ENCODE measurements around the gene SLC22A5. TPM values are rescaled to one million over a fixed set of nuclear protein-coding genes. Genes with fewer than 3 reads are reported as not detected.

The SLC22A5 gene
- polyA plus RNA-seq, 3 donors, result 45.1 to 50.9 (median 49.4) TPM

GRCh38 chr5:132355140-132355765 is 14.3 kb upstream of the SLC22A5 start:
- no peak for DNase-seq (ENCODE audit: extremely low read depth in 1 of 11, low read depth in 9 of 11, low spot score in 4 of 11)

DNA sequence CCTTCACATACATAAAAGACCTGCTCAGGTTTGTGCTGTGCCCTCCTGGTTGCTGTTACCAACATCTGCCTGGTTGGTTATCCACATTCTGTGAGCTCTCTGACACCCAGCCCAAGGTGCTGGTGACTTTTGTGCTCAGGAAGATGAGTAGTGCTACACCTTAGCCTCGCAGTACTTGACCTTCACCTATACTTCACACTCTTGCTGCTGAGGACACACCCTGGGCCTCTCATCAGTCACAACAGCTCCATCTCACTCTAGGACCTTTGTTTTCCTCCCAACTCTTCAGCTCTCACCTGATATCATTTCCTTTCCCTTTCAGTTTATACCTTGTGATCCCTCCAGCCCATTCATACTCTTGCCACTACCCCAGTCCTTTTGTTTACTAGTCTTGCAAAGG is 10.7 kb upstream of the SLC22A5 start:
- no peak for DNase-seq (ENCODE audit: extremely low read depth in 1 of 11, low read depth in 9 of 11, low spot score in 4 of 11)

DNA sequence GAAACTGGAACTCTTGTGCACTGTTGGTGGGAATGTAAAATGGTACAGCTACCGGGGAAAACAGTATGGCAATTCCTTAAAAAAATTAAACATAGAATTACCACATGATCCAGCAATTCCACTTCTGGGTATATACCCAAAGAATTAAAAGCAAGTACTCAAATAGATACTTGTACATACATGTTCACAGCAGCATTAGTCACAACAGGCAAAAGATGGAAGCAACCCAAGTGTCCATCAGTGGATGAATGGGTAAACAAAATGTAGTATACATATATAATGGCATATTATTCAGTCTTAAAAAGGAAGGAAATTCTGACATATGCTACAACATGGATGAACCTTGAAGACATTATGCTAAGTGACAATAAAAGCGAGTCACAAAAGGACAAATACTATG is 7.4 kb upstream of the SLC22A5 start:
- DNase-seq (ENCODE audit: extremely low read depth in 1 of 11, low read depth in 9 of 11, low spot score in 4 of 11), result no peak

DNA sequence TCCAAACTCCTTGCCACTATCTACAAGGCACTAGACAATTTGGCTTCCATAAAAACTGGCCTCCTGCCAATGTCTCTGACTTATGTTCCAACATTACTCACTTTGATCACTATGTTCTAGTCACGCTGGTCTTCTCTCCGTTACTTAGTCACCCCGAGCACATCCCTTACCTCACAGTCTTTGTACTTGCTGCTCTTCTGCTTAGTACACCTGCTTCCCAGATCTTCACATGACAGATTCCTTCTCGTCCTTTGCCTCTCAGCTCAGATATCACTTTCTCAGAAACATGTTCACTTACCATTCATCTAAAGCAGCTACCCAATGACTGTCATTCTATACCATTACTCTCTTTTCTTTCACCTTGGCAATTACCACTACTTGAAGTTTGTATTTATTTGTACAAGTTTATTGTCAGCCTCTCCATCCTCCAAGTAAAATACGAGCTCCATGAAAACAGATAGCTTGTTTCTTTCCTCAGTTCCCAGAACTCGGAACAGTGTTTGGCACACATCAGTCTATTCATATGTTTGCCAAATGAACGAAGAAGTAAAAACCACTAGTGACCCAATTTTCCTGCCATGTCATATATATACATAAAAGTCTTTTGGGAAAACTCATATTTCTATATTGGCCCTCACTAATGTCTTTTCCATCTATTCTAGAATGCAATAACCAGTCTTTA is 5.9 kb upstream of the SLC22A5 start:
- DNase-seq (ENCODE audit: extremely low read depth in 1 of 11, low read depth in 9 of 11, low spot score in 4 of 11), result no peak

- DNase-seq (ENCODE audit: extremely low read depth in 1 of 11, low read depth in 9 of 11, low spot score in 4 of 11), result no peak
Observed at GRCh38 chr5:132364319-132364718, 5.2 kb upstream of the SLC22A5 start.

DNA sequence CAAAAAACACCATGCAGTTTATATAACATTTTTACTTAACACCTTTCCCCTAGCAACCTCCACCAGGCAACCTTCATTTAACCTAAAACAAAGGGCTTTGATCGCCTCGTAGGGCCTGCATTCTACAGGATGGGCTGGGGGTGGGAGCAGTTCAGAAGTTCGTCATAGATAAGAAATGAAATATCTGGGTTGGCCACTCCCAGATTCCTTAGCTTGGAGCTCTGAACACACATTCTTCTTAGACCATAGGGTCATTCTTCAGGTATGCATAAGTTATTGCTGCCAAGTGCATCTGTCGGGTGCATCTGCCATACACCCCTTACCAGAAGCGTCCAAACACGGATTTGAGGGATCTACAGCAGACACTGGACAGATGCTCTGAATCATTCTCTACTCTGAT is 4.3 kb upstream of the SLC22A5 start:
- no peak for DNase-seq (ENCODE audit: extremely low read depth in 1 of 11, low read depth in 9 of 11, low spot score in 4 of 11)

DNA sequence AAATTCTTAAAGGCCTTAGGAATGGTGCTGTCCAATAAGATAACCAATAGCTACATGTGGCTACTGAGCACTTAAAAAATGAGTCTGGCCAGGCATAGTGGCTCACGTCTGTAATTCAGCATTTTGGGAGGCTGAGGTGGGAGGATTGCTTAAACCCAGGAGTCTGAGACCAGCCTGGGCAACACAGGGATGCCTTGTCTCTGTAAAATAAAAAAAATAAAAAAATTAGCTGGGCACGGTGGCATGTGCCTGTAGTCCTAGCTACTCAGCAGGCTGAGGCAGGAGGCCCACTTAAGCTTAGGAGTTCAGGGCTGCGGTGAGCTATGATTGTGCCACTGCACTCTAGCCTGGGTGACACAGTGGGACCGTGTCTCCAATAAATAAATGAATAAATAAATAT is 1.3 kb upstream of the SLC22A5 start:
- no peak for DNase-seq (ENCODE audit: extremely low read depth in 1 of 11, low read depth in 9 of 11, low spot score in 4 of 11)

DNA sequence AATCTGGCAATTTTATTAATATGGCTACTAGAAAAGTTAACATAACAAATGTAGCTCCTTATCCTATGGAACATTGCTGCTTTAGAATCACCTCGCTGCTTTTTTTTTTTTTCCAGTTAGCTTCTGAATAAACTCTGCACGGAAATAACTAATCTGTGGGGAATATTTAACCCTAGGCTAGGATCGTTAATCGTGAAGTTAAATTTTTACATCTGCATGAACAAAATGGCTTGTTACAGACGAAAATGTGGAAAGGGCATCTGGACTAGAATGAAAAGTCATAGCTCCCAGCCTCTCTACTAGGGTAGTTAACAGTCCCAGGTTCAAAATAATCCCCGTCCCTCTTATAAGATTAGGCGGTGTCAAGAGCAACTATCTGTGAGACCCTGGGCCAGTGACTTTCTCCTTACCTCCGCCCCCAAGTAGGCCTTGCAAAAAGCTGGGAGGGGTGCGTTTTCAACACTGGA is 470 bp upstream of the SLC22A5 start:
- peak in 5 of 11 donors; percentile 30 to 70 (median 56) for DNase-seq (ENCODE audit: extremely low read depth in 1 of 11, low read depth in 9 of 11, low spot score in 4 of 11)

- no peak for DNase-seq (ENCODE audit: extremely low read depth in 1 of 11, low read depth in 9 of 11, low spot score in 4 of 11)
Observed at GRCh38 chr5:132370181-132370970, 866 bp downstream of the SLC22A5 start.

DNA sequence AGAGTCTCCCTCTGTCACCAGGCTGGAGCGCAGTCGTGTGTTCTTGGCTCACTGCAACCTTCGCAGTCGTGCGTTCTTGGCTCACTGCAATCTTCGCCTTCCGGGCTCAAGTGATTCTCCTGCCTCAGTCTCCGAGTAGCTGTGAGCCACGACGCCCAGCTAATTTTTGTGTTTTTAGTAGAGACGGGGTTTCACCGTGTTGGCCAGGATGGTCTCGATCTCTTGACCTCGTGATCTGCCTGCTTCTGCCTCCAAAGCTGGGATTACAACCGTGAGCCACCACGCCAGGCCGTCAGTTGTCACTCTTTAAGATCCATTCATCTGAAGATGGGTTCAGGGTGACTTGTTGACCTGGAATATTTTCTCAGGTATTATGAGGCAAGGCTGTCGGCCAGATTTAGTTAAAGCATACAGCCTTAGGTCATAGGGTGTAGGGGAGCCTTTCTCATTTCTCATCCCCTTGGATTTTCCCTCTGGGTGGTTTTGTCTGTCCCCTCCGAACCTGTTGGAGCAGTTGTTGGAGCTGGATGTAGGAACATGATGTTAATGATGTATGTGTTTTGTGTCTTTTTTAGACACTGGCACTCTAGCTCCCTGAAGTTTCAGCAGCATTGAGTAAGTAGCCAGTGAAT is 1.6 kb downstream of the SLC22A5 start:
- DNase-seq (ENCODE audit: extremely low read depth in 1 of 11, low read depth in 9 of 11, low spot score in 4 of 11), result no peak

DNA sequence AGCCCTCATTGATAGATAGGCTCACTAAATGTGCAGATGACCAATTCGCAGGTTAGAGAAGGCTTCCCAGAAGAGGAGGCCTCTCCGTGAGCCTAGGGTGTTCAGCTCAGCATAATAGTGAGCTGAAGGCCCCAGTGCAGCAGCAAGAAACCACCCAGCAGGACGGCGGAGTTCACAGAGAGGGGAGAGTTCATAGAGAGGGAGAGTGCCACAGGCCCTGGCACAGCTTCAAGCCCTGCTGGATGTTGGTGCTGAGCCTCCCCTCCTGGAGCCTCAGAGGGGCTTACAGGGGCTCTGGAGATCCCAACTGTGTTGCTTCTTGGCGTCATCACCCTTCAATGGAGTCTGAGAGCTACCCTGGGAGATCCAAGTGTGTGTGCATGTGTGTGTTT is 2.1 kb downstream of the SLC22A5 start:
- DNase-seq (ENCODE audit: extremely low read depth in 1 of 11, low read depth in 9 of 11, low spot score in 4 of 11), result no peak

DNA sequence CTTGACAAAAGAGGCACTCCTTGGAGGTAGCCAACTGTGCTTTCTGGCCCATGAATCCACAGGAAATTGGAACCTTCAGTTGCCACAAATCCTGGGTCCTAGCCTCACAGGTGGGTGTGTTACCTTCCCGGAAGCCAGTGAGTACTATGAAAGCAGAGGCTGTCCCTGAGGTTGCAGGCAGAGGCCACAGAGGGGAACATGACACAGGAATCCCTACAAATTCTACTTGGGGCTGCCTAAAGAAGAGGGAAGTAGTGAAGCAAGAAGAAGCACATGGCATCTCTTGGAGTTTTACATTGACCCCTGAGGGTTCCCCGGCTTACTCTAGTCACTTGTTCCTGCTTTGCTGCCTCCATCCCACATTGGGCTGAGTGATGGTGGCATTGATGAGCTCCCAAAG is 2.6 kb downstream of the SLC22A5 start:
- no peak for DNase-seq (ENCODE audit: extremely low read depth in 1 of 11, low read depth in 9 of 11, low spot score in 4 of 11)

DNA sequence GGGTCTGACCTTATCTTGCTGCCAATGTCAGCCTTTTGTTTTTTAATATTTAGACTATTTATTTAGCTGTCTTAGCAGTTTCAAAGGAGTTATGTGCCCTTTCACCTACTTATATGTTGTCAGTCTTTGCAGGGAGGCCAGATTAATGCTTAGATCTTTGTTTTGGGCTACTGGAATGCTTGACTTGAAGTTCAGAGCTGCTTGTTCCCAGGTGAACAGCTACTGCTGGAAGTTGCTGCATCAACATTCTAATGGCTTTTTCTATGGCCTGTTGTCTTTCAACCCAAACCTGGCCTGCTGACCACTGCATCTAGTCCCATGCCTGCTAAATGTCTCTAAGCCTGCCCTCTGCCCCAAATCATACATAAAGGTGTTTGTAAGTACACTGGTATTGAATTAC is 3.0 kb downstream of the SLC22A5 start:
- no peak for DNase-seq (ENCODE audit: extremely low read depth in 1 of 11, low read depth in 9 of 11, low spot score in 4 of 11)

GRCh38 chr5:132375957-132376356 is 6.4 kb downstream of the SLC22A5 start:
- no peak for DNase-seq (ENCODE audit: extremely low read depth in 1 of 11, low read depth in 9 of 11, low spot score in 4 of 11)

GRCh38 chr5:132376694-132377641 is 7.5 kb downstream of the SLC22A5 start:
- DNase-seq (ENCODE audit: extremely low read depth in 1 of 11, low read depth in 9 of 11, low spot score in 4 of 11), result no peak

DNA sequence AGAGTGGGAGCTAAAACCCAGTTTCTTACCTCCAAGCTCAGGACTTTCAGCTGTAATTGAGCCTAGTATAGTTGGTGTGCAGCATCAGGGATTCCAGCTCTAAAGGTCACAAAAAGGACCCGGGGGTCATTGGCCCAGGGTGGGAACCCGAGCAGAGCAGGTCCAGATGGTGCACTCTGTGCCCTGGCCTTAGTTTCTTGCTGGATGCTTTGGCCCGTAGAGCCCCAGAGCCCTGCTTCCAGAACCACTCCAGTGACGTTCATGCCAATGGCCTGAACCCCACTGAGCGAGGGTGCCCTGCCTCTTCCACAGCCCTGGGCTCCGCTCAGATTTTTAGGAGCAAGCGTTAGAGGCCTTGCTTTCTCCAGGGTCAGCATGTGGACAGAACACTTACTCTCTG is 8.2 kb downstream of the SLC22A5 start:
- no peak for DNase-seq (ENCODE audit: extremely low read depth in 1 of 11, low read depth in 9 of 11, low spot score in 4 of 11)

- DNase-seq (ENCODE audit: extremely low read depth in 1 of 11, low read depth in 9 of 11, low spot score in 4 of 11), result no peak
Observed at GRCh38 chr5:132378580-132378979, 9.1 kb downstream of the SLC22A5 start.

DNA sequence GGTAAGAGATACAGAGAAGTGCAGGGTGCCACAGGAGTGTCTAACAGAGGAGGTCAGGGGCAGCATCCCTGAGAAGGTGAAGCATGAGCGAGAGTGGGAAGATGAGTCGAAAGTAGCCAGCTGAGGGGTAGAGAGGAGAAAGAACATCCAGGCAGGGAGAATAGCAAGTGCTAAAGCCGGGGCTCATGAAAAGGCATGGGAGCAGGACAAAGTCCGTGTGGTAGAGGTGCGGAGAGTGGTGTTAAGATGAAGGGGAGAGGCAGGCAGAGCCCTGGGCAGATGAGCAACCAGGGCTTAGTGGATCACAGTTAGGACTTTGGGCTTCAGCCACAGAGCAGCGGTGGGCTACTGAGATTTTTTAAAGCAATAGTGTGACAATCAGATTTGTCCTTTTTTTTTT is 10.5 kb downstream of the SLC22A5 start:
- no peak for DNase-seq (ENCODE audit: extremely low read depth in 1 of 11, low read depth in 9 of 11, low spot score in 4 of 11)

GRCh38 chr5:132380741-132381140 is 11.2 kb downstream of the SLC22A5 start:
- DNase-seq (ENCODE audit: extremely low read depth in 1 of 11, low read depth in 9 of 11, low spot score in 4 of 11), result no peak

Data from renal cortex interstitium (tissue), 11 donors.